ENCODE measurements around the gene ZNF407.

GRCh38 chr18:74631623-74632350 lies 34.1 kb downstream of the ZNF407 start:
- TF ChIP-seq ARNTL (CRISPR knock-in tag; IDR thresholded peaks at IDR 0.05) (no peak), FOXA3 (CRISPR knock-in tag; IDR thresholded peaks at IDR 0.05) (no peak), TAF1 (CRISPR knock-in tag; IDR thresholded peaks at IDR 0.05) (no peak), ZBTB39 (CRISPR knock-in tag; IDR thresholded peaks at IDR 0.05) (no peak), FOXJ3 (CRISPR knock-in tag; IDR thresholded peaks at IDR 0.05; ENCODE audit: borderline replicate concordance) (no peak), FOSL1 (CRISPR knock-in tag; IDR thresholded peaks at IDR 0.05; ENCODE audit: borderline replicate concordance) (no peak), RFXAP (CRISPR knock-in tag; IDR thresholded peaks at IDR 0.05; ENCODE audit: borderline replicate concordance) (no peak), ZNF335 (CRISPR knock-in tag; IDR thresholded peaks at IDR 0.05) (no peak), CEBPB (IDR thresholded peaks at IDR 0.05; ENCODE audit: borderline replicate concordance, low read depth, low read length) (no peak), CREB1 (IDR thresholded peaks at IDR 0.05) (no peak), CREB1 (CRISPR knock-in tag; IDR thresholded peaks at IDR 0.05) (no peak), CREM (IDR thresholded peaks at IDR 0.05) (no peak), CREM (CRISPR knock-in tag; IDR thresholded peaks at IDR 0.05) (no peak), RAD21 (CRISPR knock-in tag; IDR thresholded peaks at IDR 0.05) (no peak)
